Fibroblast of upper back skin (primary cell): ENCODE data around the gene RAB30.

Experiments used
- DNase-seq: peaks from one replicate; pipeline ENCODE4 v3.0.0-alpha.2; 2013

Gene RAB30

GRCh38 chr11:83071567-83072349 lies at the start of gene RAB30:
Gene RAB30 (minus strand): TSS chr11:83071897. CDS start chr11:82997316, 74,581 bp downstream.
- peak; percentile 100 for DNase-seq

- peak; percentile 23 for DNase-seq
These were observed 48.6 kb upstream of the RAB30 start for GRCh38 chr11:83120327-83120726.

GRCh38 chr11:83119216-83119615 lies 47.5 kb upstream of the RAB30 start:
- no peak for DNase-seq

DNA sequence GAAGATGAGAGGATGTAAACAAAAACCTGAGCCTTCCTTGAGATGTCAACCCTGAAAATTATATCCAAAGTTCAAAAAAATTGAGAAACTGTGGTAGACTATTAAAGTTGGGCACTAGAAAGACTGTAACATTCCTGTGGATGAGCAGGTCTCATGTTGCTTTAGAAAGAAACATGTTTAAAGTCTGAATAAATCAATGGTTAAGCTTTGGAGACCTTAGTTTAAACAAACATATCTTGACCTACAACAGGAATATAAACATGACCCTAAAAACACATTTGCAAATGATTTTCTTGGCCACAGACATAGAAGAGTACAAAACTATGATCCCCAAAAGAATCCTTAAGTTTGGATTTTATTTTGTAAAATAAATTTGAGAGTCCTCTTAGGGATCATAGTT lies 47.1 kb upstream of the RAB30 start:
- DNase-seq = no peak

- DNase-seq = no peak
These were observed 44.4 kb upstream of the RAB30 start for GRCh38 chr11:83116015-83116641.

- DNase-seq = no peak
These were observed 43.9 kb upstream of the RAB30 start for GRCh38 chr11:83115551-83115950.

- no peak for DNase-seq
These were observed 43.3 kb upstream of the RAB30 start for GRCh38 chr11:83115026-83115425.

- DNase-seq = no peak
These were observed 41.2 kb upstream of the RAB30 start for GRCh38 chr11:83112886-83113285.

DNA sequence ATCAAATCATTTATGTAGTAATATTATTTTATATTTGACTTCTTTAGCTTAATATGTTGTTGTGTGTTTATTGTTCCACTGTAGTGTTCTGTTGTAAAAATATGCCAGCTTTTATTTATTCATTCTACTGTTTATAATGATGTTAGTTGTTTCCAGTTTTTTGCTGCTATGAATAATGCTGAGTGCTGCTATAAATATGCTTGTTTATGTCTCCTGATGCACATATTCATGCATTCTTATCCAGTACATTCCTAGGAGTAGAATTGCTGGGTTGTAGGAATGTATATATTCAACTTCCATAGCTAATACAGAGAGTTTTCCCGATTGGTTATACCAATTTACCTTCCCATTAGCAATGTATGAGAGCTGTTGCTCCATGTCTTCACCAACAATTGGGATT lies 33.5 kb upstream of the RAB30 start:
- DNase-seq = no peak

- no peak for DNase-seq
These were observed 31.1 kb upstream of the RAB30 start for GRCh38 chr11:83102834-83103233.

GRCh38 chr11:83097429-83098075 lies 25.9 kb upstream of the RAB30 start:
- no peak for DNase-seq

- DNase-seq = no peak
These were observed 21.9 kb upstream of the RAB30 start for GRCh38 chr11:83093634-83094033.

DNA sequence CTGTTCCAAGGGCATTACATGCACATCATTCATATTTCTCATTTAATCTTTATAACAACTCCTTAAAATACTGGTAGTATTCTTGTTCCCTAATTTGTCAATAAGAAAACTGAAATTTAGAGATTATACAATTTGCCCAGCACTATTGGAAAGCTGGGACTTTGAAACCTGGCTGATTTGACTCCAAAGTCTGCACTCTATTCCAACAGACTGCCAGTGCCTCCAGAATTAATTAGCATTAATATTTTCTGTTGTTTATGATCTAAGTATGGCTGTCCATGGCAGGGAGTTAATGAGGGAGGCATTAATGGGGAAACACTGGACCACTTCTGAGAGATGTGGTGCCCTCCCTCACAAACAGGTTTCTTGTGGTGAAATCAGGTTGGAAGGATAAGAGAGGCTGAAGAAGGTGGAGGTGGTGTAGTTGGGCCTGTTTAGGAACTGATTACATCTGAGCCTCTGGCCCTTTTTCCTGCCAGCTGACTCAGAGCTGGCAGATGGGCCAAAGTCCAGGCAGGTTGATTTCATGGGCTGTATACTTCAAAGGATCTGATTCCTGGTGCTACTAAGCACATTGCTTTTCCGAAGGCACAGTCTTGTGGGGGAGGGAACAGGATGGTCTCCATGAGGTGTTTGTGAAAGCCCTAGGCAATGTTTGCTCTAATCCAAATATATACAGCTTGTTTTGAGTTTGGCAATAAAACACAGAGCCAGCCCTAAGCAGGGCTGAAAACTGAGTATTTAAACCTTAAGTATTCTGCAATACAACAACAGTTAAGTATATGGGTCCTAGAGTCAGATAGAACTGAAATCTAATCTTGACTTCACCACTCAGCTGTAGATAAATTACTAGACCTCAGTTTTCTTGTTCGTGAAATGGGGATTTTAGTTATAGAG lies 21.0 kb upstream of the RAB30 start:
- DNase-seq = no peak

DNA sequence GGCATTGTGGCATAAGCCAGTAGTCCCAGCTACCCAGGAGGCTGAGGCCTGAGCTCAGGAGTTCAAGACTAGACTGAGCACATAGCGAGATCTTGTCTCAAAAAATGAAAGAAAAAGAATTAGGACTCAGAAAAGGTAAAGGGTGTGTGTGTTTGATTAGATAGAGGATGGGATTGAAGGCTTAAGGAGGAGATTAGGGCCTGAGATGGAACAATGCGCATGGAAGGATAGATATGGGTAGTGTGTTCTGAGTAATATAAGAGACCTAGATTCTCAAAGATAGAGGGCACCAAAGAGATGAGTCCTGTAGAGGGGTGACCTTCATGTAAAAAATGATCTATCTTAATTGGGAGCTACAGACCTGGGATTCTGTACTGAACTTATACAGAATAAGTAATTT lies 17.3 kb upstream of the RAB30 start:
- no peak for DNase-seq

DNA sequence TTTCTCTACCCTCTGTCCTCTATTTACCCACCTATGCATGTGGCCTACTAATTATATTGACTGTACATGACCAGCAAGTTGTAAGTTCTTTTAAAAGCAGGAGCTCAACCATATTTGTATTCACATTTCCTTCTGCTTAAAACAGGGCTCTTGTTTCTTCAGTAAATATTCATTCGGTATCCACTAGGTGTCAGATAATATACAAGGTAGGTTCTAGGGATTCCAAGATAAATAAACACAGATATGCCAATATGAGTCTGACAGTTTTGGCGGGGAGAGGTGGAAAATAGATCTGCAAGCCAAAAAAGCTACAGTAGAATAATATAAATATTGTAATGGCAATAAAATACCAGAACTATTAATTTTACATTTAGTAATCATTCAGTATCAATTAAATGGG lies 15.3 kb upstream of the RAB30 start:
- DNase-seq = no peak

DNA sequence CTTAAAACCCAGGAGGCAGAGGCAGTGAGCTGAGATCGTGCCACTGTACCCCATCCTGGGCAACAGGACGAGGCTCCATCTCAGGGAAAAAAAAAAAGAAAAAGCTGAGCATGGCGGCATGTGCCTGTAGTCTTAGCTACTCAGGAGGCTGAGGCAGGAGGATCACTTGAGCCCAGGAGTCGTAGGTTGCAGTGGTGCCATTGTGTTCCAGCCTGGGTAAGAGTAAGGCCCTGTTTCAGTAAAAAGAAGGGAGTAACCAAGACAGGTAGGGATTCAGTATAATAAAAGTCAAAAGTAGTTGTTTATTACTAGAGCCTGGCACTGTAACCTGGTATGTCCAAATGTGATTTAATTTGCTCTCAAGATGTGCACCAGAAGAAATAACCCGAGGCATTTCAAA lies 8.1 kb upstream of the RAB30 start:
- no peak for DNase-seq

DNA sequence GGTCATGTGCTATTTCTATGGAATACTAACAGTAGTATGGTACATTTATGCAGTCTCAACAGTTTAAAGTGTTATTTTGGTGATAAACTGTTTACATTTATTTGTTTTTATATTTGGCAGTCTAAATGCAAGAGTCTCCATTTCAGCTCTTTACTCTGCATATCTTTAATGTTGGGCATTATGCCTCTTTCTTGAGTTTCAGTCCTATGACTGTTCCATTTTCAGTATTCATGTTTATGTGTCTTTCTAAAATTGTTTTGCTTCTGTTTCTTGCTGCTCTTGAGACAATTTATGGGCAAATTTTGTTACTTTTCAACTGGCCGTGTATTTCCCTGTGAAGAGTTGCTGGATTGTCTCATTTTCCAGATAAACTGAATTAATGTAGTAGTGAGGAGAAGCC lies 6.6 kb upstream of the RAB30 start:
- no peak for DNase-seq

DNA sequence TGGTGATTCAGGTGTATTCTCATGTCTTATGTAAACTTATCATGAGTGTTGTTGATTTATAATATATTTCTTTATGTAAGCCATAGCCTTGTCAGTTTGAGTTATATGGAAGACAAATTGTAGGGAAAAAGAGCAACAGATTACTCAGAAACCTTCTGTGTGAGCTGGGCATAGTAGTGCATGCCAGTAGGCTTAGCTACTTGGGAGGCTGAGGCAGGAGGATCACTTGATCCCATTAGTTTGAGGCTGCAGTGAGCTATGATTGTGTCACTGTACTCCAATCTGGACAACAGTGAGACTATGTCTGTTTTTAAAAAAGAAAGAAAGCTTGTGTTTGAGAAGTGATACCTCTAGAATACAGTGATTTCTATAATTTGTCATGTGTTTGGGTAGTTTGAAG lies 2.2 kb upstream of the RAB30 start:
- DNase-seq = no peak

- DNase-seq = no peak
These were observed 1.6 kb upstream of the RAB30 start for GRCh38 chr11:83073258-83073657.

DNA sequence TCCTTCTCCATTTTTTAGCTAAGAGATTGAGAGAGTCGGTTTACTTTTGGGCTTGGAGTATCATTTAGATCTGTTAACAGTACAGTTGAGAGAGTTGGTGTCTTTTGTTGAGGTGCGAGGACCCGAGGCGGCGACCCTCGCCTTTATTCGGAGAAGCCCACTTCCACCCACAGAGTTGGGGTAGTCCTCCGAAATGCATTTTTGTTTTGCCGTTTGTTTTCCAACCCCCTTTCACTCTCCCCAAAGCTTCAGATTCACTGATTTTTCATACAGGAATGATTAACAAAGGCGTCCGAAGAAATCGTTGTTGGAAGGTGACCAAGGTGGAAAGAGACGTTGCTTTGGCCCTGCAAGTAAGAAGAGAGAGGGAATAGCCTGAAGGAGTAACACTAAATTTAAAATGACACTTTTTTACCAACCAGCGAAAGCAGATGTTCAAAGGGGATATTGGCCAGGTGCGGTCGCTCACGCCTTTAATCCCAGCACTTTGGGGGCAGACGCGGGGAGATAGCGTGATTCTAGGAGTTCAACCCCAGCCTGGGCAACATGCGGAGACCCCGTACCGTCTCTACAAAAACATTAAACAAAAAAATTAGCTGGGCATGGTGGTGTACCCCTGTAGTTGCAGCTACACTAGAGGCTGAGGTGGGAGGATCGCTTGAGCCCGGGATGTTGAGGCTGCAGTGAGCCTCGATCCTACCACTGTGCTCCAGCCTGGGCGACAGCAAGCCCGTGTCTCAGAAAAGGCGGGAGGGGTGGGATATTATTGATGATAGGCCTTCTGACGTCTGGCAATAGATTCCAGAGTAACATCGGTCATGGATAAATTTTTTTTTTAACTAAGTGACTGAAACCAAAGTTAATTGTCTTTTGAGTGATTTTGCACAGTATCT lies 899 bp upstream of the RAB30 start:
- no peak for DNase-seq

GRCh38 chr11:83070731-83071566 lies 748 bp downstream of the RAB30 start:
- no peak for DNase-seq
